G401 (cell line): Measurements from ENCODE around the gene NSF. TPM values are rescaled to one million over a fixed set of nuclear protein-coding genes. Genes with fewer than 3 reads are reported as not detected.
"Not testable (repeated sequence)": the region's sequence is repeated elsewhere in the genome, so short reads cannot be mapped to it uniquely, and the experiment has no call there.

Experiments
- DNase-seq: peaks from one replicate; pipeline ENCODE4 v3.0.0-alpha.2; 2015; ENCODE audit warnings: low spot score
- in situ Hi-C: cut with HindIII; loops from 2 replicates; pipeline ENCODE4 v1.10.0; 2016; ENCODE audit warnings: low sequenced_read_pairs, mixed read lengths
- total RNA-seq: library from RNA; depleted of rRNA; stranded (reverse); fragments of >200 nt; shearing (Covaris generic); gene quantifications from 2 replicates; pipeline ENCODE4 v1.2.3, GENCODE V29; 2014

The NSF gene
- total RNA-seq, 1 experiment from 2014 or later: 19.0 TPM

DNA sequence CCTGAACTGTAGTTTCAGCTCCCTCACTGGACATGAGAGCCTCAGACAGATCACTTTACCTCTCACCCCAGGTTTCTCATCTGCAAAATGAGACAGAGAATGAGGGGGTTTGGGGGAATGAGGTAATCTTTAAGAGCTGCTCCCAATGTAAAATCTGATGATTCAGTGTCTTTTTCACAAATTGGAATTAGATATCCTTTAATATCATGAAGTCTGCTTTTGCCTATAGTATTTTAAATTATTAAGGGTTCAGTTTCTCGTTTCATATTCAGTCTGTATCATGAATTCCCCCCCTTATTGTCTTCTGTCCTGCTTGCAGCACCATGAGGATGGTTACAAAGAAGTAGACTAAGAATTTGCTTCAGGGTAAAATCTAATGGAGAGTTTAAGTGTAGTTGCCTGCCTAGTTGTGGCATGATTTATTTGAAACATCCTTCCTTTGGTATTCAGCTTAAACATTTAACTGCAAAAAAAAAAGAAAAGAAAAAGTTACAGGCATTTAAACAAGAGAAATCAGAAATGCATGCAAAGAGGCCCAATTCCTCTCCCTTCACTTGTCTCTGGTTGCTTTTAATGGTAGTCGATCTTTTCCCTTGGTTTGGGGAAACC lies 150.8 kb downstream of the NSF start:
- in situ Hi-C loops: no loop called here
- no peak for DNase-seq

DNA sequence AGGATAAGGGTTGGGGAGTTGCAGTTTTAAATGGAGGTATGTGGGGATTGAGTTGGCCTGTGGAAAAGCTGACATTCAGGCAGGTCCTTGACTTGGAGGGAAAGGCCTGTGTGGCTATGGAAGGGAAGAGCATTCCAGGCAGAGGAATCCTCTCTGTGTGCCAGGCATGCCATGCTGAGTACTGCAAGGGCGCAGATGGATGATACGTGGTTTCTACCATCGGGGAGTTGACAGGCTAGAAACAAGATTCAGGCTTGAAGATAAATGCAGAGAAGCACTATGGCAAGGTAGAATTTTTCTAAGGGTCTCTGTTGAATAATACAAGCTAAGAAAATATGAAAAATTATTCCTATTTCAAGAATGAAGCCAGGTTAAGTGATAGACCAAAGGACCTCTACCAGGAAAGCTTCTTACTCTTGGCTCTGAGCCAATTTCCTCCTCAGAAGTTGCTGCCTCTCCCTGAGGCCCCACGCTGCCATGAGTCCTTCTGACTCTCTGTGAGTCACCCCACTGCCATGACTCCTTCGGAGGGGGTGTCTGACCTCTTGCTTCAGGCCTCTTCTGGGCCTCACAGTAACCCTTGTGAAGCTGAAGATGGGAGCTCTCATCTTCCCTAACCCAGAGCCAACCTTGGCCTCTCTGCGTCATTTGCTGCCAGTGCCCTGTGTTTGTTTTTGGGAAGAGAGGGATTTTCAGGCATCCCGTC lies 152.2 kb downstream of the NSF start:
- in situ Hi-C loops: no loop called here
- peak; percentile 73 for DNase-seq

- in situ Hi-C loops: no loop called here
- no peak for DNase-seq
Measured at GRCh38 chr17:46744441-46744840, 154.0 kb downstream of the NSF start.

DNA sequence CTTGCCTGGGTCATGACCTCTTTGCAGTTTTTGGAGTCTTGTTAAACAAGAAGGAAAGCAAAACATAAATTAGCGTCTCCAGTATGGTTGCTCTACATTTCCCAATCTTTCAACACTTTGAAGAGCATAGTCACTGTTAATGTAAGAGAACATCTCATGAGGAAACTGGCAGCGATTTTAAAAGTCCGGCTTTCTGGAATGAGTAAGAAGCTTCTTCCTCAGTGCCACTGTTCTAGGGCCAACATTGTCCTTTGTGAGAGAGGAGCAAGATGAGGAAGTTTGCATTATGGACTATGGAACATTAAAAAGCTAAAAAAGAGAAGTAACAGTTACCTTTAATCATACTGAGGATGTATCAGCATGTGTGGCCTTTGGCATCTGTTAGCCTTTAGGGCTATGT lies 154.9 kb downstream of the NSF start:
- in situ Hi-C loops: no loop called here
- DNase-seq: no peak

GRCh38 chr17:46751425-46751824 lies 161.0 kb downstream of the NSF start:
- DNase-seq: no peak
- in situ Hi-C loops: no loop called here

DNA sequence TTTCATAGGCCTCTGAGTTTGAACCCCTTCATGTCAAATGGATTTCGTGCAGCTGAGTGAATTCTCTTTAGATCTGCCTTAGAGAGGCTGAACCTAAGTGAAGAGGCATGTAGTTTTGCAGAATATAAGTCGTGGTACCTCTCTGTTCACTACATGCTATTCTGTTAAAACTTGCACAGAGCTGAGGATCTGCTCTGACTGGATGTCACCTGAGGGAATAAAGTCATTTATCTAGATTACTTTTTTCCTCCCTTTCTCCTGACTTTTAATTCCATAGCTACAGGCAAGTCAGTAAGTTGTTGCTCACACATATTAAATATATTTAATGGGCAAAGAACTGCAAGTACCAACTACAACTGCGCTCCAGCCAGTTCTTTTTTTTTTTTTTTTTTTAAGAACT lies 163.3 kb downstream of the NSF start:
- in situ Hi-C loops: no loop called here
- no peak for DNase-seq

- DNase-seq: no peak
- in situ Hi-C loops: no loop called here
Measured at GRCh38 chr17:46756081-46756735, 165.7 kb downstream of the NSF start.

DNA sequence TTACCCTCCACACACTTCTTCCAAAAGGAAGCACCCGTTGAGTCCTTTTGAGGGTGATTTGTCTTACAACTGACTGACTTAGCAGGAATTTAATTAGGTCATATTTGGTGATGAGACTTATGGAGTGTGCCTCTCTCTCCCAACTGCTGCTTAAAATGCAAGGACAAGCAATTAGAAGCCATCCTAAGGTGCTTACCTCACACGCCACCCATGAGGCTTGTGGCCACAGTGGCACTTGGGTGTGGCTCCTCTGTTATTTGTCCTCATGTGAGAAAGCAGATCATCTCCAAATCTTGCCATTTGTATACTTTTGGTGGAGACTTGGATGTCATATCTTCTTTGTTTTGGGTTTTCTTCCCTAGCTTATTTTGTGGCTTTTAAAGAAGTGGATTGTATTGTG lies 166.4 kb downstream of the NSF start:
- no peak for DNase-seq
- in situ Hi-C loops: no loop called here

GRCh38 chr17:46757588-46757987 lies 167.1 kb downstream of the NSF start:
- DNase-seq, in situ Hi-C loops: not testable (repeated sequence)

DNA sequence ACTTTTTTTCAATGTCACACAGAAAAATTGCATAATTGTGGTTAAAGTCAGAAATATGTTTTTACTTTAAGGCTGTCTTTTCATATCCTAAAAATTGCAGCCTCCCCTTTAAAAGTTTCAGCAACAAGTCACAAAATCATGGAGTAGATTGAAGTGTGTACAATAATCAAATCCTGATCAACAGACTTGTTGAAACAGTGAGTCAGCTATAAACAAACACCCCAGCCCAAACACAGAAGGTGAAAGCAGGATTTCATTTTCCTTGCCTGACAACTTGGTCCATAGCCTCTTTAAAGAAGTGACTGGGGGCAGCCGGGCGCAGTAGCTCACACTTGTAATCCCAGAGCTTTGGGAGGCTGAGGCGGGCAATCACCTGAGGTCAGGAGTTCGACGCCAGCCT lies 168.1 kb downstream of the NSF start:
- in situ Hi-C loops: no loop called here

DNA sequence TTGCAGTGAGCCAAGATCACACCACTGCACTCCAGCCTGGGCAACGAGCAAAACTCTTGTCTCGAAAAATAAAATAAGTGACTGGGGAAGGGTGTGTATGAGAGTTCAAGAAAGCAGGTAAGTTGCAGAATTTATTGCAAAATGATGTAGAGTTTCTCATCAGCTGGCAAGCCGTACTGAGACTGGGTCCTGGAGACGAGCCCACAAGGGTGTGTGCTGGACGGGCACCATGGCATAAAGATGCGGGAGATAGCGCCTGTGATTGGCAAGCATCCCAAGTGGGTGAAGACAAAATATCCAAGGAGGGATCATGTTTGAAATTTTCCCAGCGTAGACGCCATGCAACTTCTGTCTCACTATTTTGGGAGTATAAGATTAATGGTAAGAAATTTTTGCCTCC lies 168.7 kb downstream of the NSF start:
- in situ Hi-C loops: no loop called here
- DNase-seq: no peak

More for the DNA sequence above, 168.1 kb downstream of the NSF start:
- DNase-seq: no peak

DNA sequence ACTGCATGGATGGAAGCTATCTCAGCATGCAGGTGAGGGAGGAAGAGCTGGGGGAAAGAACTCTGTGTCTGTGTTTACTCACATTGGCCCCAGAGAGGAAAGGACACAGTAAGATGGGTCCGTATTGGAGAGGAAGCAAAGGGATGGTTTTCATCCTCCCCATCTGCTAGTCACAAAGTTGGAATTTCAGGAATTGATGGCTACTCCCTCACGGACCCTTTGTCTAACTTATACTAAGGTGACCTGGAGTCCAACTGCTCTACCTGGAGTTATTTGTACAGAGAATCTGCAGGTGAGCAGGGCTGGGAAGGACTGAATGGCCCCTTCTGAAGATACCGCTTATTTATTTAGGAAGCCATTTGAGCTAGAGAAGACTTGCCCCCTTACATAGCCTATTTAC lies 172.9 kb downstream of the NSF start:
- in situ Hi-C loops: no loop called here
- no peak for DNase-seq

- peak; percentile 11 for DNase-seq
- in situ Hi-C loops: no loop called here
Measured at GRCh38 chr17:46764000-46764708, 173.7 kb downstream of the NSF start.

GRCh38 chr17:46764709-46765401 lies 174.4 kb downstream of the NSF start:
- peak; percentile 65 for DNase-seq
- in situ Hi-C loops: no loop called here

DNA sequence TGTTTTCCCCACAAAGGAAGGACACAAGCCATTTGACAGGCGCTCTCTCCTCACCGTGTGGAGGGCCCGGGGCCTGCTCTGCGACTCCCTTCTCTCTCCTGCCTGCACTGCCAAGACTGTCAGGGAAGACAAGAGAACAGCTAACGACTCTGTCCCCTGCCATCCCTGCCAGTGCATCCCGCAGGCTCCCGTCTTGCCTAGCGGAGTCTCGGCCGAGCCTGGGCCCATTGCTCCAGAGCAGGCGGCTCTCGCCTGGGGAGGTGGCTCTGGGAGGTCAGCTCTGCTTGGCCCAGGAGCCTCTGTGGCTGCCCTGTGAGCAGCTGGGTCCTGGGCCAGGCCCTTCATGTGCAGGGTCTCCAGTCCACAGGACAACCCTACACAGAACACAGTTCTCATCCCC lies 175.0 kb downstream of the NSF start:
- in situ Hi-C loops: no loop called here
- peak; percentile 23 for DNase-seq

DNA sequence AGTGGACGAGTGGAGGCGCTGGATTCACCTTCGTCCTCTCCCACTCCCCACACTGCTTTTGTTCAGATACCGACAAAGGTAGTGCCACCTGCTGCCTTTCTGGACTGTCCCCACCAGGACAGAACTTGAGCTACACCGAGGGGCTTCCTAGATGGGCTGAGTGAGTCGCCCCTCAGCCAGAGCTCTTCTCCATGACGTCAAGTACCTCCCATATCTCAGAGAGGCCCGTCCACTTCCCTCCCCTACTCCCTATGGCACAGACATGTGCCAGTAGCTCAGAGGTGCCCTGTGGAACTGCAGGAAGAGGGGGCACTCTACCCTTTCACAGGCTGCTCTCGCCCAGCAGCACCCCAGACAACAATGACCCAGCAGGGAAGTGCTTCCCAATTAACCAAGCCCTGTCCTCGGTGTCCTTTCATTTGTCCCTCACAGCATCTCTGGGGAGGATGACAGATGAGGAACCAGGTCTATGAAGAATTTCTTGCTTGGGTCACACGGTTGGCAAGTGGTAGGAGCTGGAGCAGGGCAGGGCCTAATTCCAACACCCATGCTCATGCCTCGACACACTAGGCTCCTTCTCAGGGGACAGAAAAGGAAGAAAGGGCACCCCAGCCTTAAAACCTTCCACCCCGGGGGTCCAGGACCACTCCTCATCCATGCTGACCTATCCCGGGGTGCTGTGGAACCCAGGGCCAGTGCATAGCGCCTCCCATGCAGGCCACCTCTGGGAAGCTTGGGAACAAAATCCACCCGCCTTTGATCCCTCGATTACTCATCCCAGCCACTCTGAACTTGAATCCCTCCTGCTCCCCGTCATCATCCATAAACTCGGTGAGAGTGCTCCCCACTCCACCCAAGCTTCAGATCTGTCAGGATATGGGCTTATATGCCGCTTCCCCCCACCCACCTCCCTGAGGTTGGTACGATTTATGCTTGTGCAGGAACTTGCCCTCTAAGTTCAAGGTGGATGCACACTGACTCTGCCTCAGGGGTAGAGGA lies 176.3 kb downstream of the NSF start:
- DNase-seq: no peak
- in situ Hi-C loops: no loop called here

DNA sequence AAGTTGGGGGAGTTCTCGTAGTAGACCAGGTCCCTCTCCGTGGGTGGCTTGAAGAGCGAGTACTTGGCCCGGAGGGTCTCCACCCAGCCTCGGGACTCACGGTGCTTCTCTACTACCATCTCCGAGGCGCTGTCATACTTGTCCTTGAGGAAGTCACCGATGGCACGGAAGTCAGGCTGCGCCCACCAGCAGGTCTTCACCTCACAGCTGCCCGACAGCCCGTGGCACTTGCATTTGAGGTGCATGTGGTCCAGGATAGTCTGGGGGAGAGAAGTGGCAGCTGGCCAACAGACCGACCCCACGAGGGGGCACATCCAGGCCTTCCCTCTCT lies 178.0 kb downstream of the NSF start:
- in situ Hi-C loops: no loop called here
- no peak for DNase-seq

DNA sequence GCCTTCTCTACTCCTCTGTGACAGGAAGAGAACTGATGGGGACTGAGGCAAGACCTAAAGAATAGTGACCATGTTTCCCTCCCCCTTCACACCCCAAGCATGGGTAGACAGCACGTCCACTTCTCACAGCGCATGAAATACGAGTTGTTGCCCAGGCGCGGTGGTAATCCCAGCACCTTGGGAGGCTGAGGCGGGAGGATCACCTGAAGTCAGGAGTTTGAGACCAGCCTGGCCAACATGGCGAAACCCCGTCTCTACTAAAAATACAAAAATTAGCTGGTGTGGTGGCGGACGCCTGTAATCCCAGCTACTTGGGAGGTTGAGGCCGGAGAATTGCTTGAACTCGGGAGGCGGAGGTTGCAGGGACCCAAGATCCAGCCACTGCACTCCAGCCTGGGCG lies 178.4 kb downstream of the NSF start:
- DNase-seq, in situ Hi-C loops: not testable (repeated sequence)
